Measurements from ENCODE around the gene TBC1D2.

TBC1D2 gene

DNA sequence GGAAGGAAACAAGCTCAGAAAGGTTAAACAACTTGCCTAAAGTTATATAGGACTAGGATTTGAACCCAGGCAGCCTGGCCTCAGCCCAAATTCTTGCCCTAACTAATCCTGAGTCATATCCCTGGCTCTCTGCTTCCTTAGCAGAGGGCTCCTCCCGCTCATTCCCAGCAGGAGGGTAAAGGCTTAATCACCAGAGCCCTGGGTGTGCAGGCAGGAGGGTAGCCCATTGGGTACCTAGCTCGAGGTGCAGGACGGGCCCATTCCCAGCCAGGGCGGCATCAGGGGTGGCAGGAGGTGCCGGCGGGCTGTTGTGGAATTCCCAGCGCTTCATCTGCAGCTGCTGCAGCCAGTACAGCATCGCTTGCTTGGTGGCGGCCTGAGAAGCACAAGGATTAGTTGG is 3.9 kb downstream of the TBC1D2 start:
- Histone ChIP-seq H3K9ac (ENCODE audit: low read length) (no peak overlapping the region), H3K4me3 (ENCODE audit: low read length) (no peak overlapping the region), H3K27me3 (ENCODE audit: control insufficient read depth, insufficient read depth, low read length) (no peaks in the 10 kb centered on the region), H3K4me1 (ENCODE audit: control insufficient read depth, insufficient read depth, low read length) (peaks cover 21% of the 10 kb centered on the region), H3K9me3 (ENCODE audit: control insufficient read depth, low read length) (no peaks in the 10 kb centered on the region), H3K36me3 (ENCODE audit: control insufficient read depth, insufficient read depth, low read length) (no peaks in the 10 kb centered on the region)

DNA sequence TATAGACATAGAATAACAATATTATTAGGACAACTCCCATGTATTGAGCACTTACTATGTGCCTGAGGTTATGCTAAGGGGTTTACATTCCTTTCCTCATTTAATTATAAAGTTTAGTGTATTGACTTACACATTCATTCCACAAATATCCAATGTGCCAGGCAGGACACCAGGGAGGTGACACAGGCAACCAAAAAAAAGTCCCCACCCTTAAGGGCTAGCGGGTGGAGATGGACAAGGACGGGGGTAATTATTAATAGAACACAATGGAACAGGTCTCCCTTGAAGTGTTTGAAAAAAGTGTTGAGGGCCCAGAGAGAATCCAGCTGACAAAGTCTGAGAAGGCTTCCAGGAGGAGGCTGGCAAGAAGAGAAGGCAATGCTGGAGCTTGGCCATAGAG is 5.7 kb downstream of the TBC1D2 start:
- no peak overlapping the region for H3K9ac ChIP-seq (ENCODE audit: low read length)
- H3K9me3 ChIP-seq (ENCODE audit: control insufficient read depth, low read length) = no peaks in the 10 kb centered on the region
- H3K4me3 ChIP-seq (ENCODE audit: low read length) = no peak overlapping the region
- H3K4me1 ChIP-seq (ENCODE audit: control insufficient read depth, insufficient read depth, low read length) = peaks cover 20% of the 10 kb centered on the region
- no peaks in the 10 kb centered on the region for H3K27me3 ChIP-seq (ENCODE audit: control insufficient read depth, insufficient read depth, low read length)
- no peaks in the 10 kb centered on the region for H3K36me3 ChIP-seq (ENCODE audit: control insufficient read depth, insufficient read depth, low read length)

DNA sequence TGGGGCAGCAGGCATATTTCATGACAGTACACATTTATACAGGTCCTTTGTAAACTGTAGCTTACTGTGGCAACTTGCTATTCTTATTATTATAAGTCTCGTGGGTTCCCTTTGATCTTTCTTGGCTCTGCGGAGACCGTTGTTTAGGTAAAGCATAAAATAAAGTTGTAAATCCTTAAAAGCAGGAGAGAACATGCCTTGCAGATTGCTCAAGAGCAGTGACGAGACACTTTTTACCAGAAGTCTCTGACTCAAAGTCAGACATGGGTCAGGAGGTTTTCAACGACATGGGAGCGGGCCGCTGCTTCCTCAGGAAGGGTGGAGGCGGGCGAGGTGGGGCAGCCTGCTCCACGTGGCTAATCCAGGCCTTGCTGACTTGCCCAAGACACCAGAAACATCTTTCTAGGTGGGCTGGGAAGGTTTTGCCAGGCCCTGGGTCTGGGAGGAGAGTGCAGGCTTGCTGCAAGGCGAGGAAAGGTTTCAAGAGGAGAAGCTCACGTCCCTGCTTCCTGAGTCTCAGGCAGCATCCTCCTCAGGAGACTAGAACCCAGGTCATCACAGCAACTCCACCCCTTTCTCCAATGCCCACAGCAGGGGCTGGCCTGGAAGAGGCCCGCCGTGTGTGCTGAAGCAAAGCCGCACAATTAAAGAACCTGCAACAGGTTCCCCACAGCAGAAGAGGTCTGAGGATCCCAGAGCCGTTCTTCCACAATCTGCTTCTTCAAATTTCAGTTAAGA is 6.5 kb downstream of the TBC1D2 start:
- Histone ChIP-seq H3K9me3 (ENCODE audit: control insufficient read depth, low read length) (no peaks in the 10 kb centered on the region), H3K4me3 (ENCODE audit: low read length) (no peak overlapping the region), H3K27me3 (ENCODE audit: control insufficient read depth, insufficient read depth, low read length) (no peaks in the 10 kb centered on the region), H3K36me3 (ENCODE audit: control insufficient read depth, insufficient read depth, low read length) (no peaks in the 10 kb centered on the region), H3K9ac (ENCODE audit: low read length) (no peak overlapping the region), H3K4me1 (ENCODE audit: control insufficient read depth, insufficient read depth, low read length) (peaks cover 11% of the 10 kb centered on the region)

DNA sequence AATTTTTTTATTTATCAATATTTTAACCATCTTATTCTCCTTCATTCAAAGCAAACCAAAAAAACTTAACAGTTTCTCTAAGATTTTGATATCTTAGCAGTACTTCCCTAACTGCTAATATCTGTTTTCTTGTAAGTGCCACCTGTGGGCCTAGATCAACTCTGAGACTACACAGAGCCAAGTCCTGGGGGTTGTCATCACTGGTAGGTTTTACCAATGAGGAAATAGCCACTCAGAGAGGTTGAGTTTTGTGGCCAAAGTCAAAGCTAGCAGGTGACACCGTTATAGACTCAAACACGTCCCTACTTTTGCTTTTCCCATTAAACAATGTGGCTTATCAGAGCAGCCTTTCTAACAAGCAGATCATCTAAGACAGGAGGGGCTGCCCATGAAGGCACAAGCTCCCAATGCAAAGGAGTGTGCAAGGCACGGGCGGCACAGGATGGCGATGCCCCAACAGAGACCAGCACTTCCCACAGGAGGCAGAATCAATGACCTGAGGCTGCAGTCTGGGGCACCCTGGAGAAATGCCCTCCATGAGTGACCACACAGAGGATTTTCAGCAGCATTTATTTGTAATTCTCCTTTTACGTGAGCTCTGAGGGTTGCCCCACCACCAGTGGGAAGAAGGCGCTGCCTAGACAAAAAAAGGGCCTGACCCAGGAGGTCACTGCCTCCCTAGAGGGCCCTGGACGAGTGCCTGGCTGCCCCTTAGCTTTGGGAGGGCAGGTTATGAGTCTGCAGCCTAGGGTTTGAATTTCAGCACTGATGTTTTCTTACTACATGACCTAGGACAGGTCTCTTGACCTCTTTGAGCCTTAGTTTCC is 7.4 kb downstream of the TBC1D2 start:
- H3K4me3 ChIP-seq (ENCODE audit: low read length) = no peak overlapping the region
- no peaks in the 10 kb centered on the region for H3K36me3 ChIP-seq (ENCODE audit: control insufficient read depth, insufficient read depth, low read length)
- H3K4me1 ChIP-seq (ENCODE audit: control insufficient read depth, insufficient read depth, low read length) = peaks cover 6% of the 10 kb centered on the region
- no peak overlapping the region for H3K9ac ChIP-seq (ENCODE audit: low read length)
- no peaks in the 10 kb centered on the region for H3K27me3 ChIP-seq (ENCODE audit: control insufficient read depth, insufficient read depth, low read length)
- H3K9me3 ChIP-seq (ENCODE audit: control insufficient read depth, low read length) = no peaks in the 10 kb centered on the region

DNA sequence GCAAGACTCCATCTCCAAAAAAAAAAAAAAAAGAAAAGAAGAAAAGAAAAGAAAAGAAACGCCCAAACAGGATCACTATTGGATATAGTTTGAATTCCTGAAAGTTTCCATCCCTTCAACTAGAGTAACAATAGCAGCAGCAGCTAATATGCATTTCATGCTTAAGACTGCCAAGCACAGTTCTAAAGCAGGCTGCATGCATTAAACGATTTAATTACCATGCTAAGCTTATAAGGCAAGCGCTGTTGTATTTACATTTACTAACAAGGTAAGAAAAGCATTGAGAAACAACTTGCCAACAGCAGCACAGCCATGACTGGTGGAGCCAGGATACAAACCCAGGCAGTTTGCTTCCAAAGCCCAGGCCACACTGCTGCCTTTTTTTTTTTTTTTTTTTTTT is 13.0 kb downstream of the TBC1D2 start:
- no peak overlapping the region for H3K4me3 ChIP-seq (ENCODE audit: low read length)
- no peaks in the 10 kb centered on the region for H3K36me3 ChIP-seq (ENCODE audit: control insufficient read depth, insufficient read depth, low read length)

DNA sequence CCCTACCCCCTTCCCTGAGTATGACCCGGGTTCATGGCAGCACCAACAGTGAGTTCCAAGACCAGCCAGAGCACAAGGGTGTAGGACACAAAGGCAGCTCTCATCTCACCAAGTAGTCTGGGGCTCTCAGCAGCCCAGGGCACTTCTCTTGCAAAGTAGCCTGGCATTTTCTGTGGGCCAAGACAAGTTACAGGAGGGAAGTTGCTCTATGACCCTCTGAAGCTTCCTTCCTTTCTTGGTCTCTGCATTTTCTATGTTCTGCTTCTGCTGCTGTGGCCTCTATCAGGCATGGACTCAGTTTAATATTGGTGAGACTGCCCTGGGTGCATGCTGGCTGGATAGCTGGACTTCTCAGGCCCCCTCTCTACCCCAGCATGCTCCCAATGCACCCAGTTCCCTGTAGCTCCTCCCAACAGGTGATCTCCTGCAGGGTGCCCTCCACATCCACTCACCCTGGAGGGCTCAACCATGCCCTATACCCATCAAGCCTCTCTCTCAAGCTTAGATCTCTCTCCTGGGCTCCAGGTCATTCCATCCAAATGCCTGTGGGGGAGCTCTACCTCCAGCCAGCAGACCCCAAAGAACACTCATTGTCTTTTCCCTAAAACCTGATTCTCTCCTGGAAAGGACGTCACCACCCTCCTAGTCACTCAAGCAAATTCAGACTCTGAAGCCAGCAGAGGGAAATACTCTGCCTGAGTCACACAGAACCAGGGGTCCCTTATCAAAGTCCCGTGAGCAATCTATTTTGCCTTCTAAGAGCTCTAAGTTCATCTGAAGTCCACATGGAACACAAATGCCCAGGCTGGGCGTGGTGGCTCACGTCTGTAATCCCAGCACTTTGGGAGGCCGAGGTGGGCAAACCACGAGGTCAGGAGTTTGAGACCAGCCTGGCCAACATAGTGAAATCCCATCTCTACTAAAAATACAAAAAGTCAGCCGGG is 13.8 kb downstream of the TBC1D2 start:
- no peaks in the 10 kb centered on the region for H3K9me3 ChIP-seq (ENCODE audit: control insufficient read depth, low read length)
- no peak overlapping the region for H3K4me3 ChIP-seq (ENCODE audit: low read length)
- H3K4me1 ChIP-seq (ENCODE audit: control insufficient read depth, insufficient read depth, low read length) = peaks cover 4% of the 10 kb centered on the region
- H3K9ac ChIP-seq (ENCODE audit: low read length) = no peak overlapping the region
- no peaks in the 10 kb centered on the region for H3K27me3 ChIP-seq (ENCODE audit: control insufficient read depth, insufficient read depth, low read length)
- H3K36me3 ChIP-seq (ENCODE audit: control insufficient read depth, insufficient read depth, low read length) = no peaks in the 10 kb centered on the region

More for the DNA sequence above, 13.0 kb downstream of the TBC1D2 start:
- Histone ChIP-seq H3K4me1 (ENCODE audit: control insufficient read depth, insufficient read depth, low read length) (peaks cover 6% of the 10 kb centered on the region), H3K9ac (ENCODE audit: low read length) (no peak overlapping the region), H3K27me3 (ENCODE audit: control insufficient read depth, insufficient read depth, low read length) (no peaks in the 10 kb centered on the region), H3K9me3 (ENCODE audit: control insufficient read depth, low read length) (no peaks in the 10 kb centered on the region)

DNA sequence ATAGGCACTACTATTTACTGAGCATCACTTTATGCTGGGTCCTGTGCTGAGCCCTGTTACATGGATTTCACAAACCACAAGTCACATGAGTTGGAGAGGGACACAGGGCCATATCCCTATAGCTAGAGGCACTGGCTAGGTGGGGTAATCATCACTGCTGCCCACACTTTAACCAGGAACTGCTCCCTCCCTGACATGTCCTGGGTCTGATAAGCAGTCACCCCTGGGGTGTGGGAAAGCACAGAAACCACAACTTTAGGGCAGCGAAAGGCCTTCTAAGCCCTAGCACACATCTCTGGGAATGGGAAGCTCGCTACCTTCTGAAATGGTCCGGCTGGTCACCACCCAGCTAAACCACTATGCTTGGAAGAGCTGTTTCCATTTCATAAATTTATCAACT is 15.0 kb downstream of the TBC1D2 start:
- Histone ChIP-seq H3K36me3 (ENCODE audit: control insufficient read depth, insufficient read depth, low read length) (no peaks in the 10 kb centered on the region), H3K27me3 (ENCODE audit: control insufficient read depth, insufficient read depth, low read length) (no peaks in the 10 kb centered on the region), H3K9ac (ENCODE audit: low read length) (no peak overlapping the region), H3K4me1 (ENCODE audit: control insufficient read depth, insufficient read depth, low read length) (no peaks in the 10 kb centered on the region), H3K4me3 (ENCODE audit: low read length) (no peak overlapping the region), H3K9me3 (ENCODE audit: control insufficient read depth, low read length) (no peaks in the 10 kb centered on the region)

DNA sequence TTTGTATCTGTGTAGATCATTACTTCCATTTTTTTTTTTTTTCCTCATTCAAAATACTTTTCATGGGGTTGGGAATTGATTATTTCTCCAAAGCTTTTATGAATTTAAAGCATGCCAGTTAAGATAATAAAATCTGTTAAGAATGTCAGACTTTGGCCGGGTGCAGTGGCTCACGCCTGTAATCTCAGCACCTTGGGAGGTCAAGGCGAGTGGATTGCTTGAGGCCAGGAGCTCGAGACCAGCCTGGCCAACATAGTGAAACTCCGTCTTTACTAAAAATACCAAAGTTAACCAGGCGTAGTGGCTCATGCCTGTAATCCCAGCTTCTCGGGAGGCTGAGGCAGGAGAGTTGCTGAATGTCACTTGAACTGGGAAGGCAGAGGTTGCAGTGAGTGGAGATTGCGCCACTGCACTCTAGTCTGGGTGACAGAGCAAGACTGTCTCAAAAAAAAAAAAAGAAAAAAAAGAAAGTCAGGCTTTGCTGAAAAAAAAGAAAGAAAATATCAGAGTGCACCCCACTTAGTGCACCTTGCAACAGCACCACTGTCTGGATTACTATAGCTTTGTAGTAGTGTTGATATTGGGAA is 18.5 kb downstream of the TBC1D2 start:
- Histone ChIP-seq H3K36me3 (ENCODE audit: control insufficient read depth, insufficient read depth, low read length) (no peaks in the 10 kb centered on the region), H3K4me1 (ENCODE audit: control insufficient read depth, insufficient read depth, low read length) (no peaks in the 10 kb centered on the region), H3K4me3 (ENCODE audit: low read length) (no peak overlapping the region), H3K9ac (ENCODE audit: low read length) (no peak overlapping the region), H3K27me3 (ENCODE audit: control insufficient read depth, insufficient read depth, low read length) (no peaks in the 10 kb centered on the region), H3K9me3 (ENCODE audit: control insufficient read depth, low read length) (no peaks in the 10 kb centered on the region)

DNA sequence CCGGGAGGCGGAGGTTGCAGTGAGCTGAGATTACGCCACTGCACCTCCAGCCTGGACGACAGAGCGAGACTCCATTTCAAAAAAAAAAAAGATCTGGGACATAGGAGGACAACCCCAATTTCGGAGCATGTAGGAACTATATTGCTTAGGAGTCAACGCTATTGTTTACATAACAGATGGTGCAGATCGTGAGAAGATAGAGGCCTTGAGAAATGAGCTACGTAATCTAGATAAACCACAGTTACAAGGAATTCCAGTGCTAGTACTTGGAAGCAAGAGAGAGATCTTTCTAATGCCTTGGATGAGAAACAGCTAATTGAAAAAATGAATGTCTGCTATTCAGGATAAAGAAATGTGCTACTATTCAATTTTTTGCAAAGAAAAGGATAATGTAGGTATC is 20.3 kb downstream of the TBC1D2 start:
- Histone ChIP-seq H3K4me3 (ENCODE audit: low read length) (no peak overlapping the region), H3K27me3 (ENCODE audit: control insufficient read depth, insufficient read depth, low read length) (no peaks in the 10 kb centered on the region), H3K4me1 (ENCODE audit: control insufficient read depth, insufficient read depth, low read length) (peaks cover 9% of the 10 kb centered on the region), H3K36me3 (ENCODE audit: control insufficient read depth, insufficient read depth, low read length) (no peaks in the 10 kb centered on the region), H3K9me3 (ENCODE audit: control insufficient read depth, low read length) (no peaks in the 10 kb centered on the region), H3K9ac (ENCODE audit: low read length) (no peak overlapping the region)

DNA sequence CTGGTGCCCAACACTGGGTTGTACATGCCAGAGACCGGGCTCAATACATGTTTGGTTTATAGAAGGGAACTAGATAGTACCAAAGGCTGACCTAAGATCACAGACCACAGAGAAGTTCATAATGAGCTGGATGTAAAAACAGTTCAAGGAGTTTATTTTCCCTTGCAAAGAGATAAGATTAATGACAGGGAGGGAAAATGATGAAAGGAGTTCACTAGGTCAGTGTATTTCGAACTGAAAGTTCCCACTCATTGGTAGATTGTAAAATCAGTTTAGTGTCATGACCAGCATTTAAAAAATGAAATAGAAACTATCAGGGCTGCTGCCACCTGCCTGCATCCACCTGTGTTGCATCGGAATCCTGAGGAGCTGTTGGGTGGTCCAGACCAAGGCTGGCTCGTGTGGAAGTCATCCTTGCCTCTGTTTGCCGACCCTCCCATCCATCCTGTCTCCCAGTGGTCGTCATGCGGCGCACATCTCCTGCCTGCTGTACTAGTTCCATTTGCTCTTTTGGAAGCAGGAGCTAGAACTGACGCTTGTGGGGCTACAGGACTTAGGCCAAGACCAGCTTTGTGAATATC is 21.1 kb downstream of the TBC1D2 start:
- no peaks in the 10 kb centered on the region for H3K36me3 ChIP-seq (ENCODE audit: control insufficient read depth, insufficient read depth, low read length)
- no peaks in the 10 kb centered on the region for H3K9me3 ChIP-seq (ENCODE audit: control insufficient read depth, low read length)
- peaks cover 9% of the 10 kb centered on the region for H3K4me1 ChIP-seq (ENCODE audit: control insufficient read depth, insufficient read depth, low read length)
- H3K9ac ChIP-seq (ENCODE audit: low read length) = no peak overlapping the region
- H3K4me3 ChIP-seq (ENCODE audit: low read length) = no peak overlapping the region
- no peaks in the 10 kb centered on the region for H3K27me3 ChIP-seq (ENCODE audit: control insufficient read depth, insufficient read depth, low read length)

DNA sequence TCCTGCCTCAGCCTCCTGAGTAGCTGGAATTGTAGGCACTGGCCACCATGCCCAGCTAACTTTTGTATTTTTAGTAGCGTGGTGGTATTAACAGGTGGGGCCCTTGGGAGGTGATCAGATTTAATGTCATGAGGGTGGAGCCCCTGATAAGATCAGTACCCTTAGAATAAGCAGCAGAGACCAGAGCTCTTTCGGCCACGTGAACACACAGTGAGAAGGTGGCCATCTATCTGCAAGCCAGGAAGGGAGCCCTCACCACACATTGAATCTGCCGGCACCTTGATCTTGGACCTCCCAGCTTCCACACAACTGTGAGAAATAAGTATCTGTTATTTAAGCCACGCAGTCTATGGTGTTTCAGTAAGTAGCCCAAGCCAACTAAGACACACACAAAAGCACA is 22.5 kb downstream of the TBC1D2 start:
- H3K9me3 ChIP-seq (ENCODE audit: control insufficient read depth, low read length) = no peaks in the 10 kb centered on the region
- H3K4me3 ChIP-seq (ENCODE audit: low read length) = no peak overlapping the region
- H3K27me3 ChIP-seq (ENCODE audit: control insufficient read depth, insufficient read depth, low read length) = no peaks in the 10 kb centered on the region
- H3K36me3 ChIP-seq (ENCODE audit: control insufficient read depth, insufficient read depth, low read length) = no peaks in the 10 kb centered on the region
- H3K9ac ChIP-seq (ENCODE audit: low read length) = no peak overlapping the region
- H3K4me1 ChIP-seq (ENCODE audit: control insufficient read depth, insufficient read depth, low read length) = peaks cover 18% of the 10 kb centered on the region
